Trophoblast cell (in vitro differentiated cells and primary cell): ENCODE data around the gene PKIG.

Experiments
- DNase-seq, 2 donors: peaks; one replicate each; pipeline ENCODE4 v3.0.0-alpha.2; 2016
- H2AFZ ChIP-seq: 2 replicates; pipeline ENCODE4 v1.6.1; 2013; ENCODE audit warnings: low read length, moderate library complexity, mild to moderate bottlenecking; ENCODE audit not compliant: insufficient read depth, poor library complexity
- H2AK5ac ChIP-seq: 2 replicates; pipeline ENCODE4 v1.6.1; 2013; ENCODE audit warnings: mild to moderate bottlenecking, low read length
- H2BK120ac ChIP-seq: 2 replicates; pipeline ENCODE4 v1.6.1; 2013; ENCODE audit warnings: low read length, mild to moderate bottlenecking, moderate library complexity; ENCODE audit not compliant: insufficient read depth, poor library complexity
- H2BK12ac ChIP-seq: 2 replicates; pipeline ENCODE4 v1.6.1; 2013; ENCODE audit warnings: mild to moderate bottlenecking, low read length, moderate library complexity
- H2BK5ac ChIP-seq: 2 replicates; pipeline ENCODE4 v1.6.1; 2013; ENCODE audit warnings: low read length, low read depth, moderate library complexity, mild to moderate bottlenecking; ENCODE audit not compliant: poor library complexity
- H3K14ac ChIP-seq: 2 replicates; pipeline ENCODE4 v1.6.1; 2013; ENCODE audit warnings: mild to moderate bottlenecking, low read length
- H3K18ac ChIP-seq: 2 replicates; pipeline ENCODE4 v1.6.1; 2013; ENCODE audit warnings: mild to moderate bottlenecking, low read length
- H3K23ac ChIP-seq: 2 replicates; pipeline ENCODE4 v1.6.1; 2013; ENCODE audit warnings: low read length
- H3K27ac ChIP-seq: 2 replicates; pipeline ENCODE4 v1.5.1; 2013; ENCODE audit warnings: low read depth, mild to moderate bottlenecking, inconsistent platforms, low read length, moderate library complexity
- H3K27me3 ChIP-seq: 2 replicates; pipeline ENCODE4 v1.6.1; 2013; ENCODE audit warnings: inconsistent platforms, mild to moderate bottlenecking, low read length, moderate library complexity; ENCODE audit not compliant: insufficient read depth
- H3K36me3 ChIP-seq, 2 experiments: 1 replicate in 1 of 2; 2 replicates in 1 of 2; pipeline ENCODE4 v1.6.1; 2013; ENCODE audit warnings: low read length in 2 of 2, mild to moderate bottlenecking in 2 of 2, moderate library complexity in 1 of 2; ENCODE audit not compliant: insufficient read depth in 2 of 2, control insufficient read depth in 1 of 2
- H3K4ac ChIP-seq: 2 replicates; pipeline ENCODE4 v1.6.1; 2013; ENCODE audit warnings: low read depth, mild to moderate bottlenecking, low read length, moderate library complexity
- H3K4me1 ChIP-seq, 2 experiments: 1 replicate in 1 of 2; 2 replicates in 1 of 2; pipeline ENCODE4 v1.6.1; 2013; ENCODE audit warnings: low read length in 2 of 2, mild to moderate bottlenecking in 2 of 2, moderate library complexity in 1 of 2; ENCODE audit not compliant: insufficient read depth in 2 of 2, control insufficient read depth in 1 of 2
- H3K4me2 ChIP-seq: 2 replicates; pipeline ENCODE4 v1.6.1; 2013; ENCODE audit warnings: inconsistent platforms, mild to moderate bottlenecking, low read length, moderate library complexity
- H3K4me3 ChIP-seq: 2 replicates; pipeline ENCODE4 v1.5.1; 2013; ENCODE audit warnings: mild to moderate bottlenecking, low read depth, low read length, inconsistent platforms
- H3K79me1 ChIP-seq: one replicate; pipeline ENCODE4 v1.6.1; 2013; ENCODE audit warnings: low read length
- H3K79me2 ChIP-seq: 2 replicates; pipeline ENCODE4 v1.6.1; 2013; ENCODE audit warnings: low read length, mild to moderate bottlenecking; ENCODE audit not compliant: control insufficient read depth, insufficient read depth, poor library complexity
- H3K9ac ChIP-seq: 2 replicates; pipeline ENCODE4 v1.6.1; 2013; ENCODE audit warnings: mild to moderate bottlenecking, low read length
- H3K9me3 ChIP-seq: 2 replicates; pipeline ENCODE4 v1.6.1; 2013; ENCODE audit warnings: low read depth, mild to moderate bottlenecking, control low read depth, inconsistent platforms, low read length; ENCODE audit not compliant: insufficient read depth
- H4K12ac ChIP-seq: 2 replicates; pipeline ENCODE4 v1.6.1; 2013; ENCODE audit warnings: low read depth, mild to moderate bottlenecking, low read length, moderate library complexity
- H4K8ac ChIP-seq: 2 replicates; pipeline ENCODE4 v1.6.1; 2013; ENCODE audit warnings: low read depth, mild to moderate bottlenecking, low read length, moderate library complexity
- H4K91ac ChIP-seq: one replicate; pipeline ENCODE4 v1.6.1; 2013; ENCODE audit warnings: low read depth, mild to moderate bottlenecking, low read length, moderate library complexity
- WGBS: extraction: QIAGEN DNeasy Blood & Tissue Kit; methylation state at CpG from one replicate; pipeline ENCODE4 v1.1.7; 2013; ENCODE audit warnings: missing lambda C conversion rate; ENCODE audit not compliant: insufficient read length, insufficient coverage; ENCODE audit errors: extremely low coverage; 5-methylcytosine and 5-hydroxymethylcytosine counted together

The PKIG gene

DNA sequence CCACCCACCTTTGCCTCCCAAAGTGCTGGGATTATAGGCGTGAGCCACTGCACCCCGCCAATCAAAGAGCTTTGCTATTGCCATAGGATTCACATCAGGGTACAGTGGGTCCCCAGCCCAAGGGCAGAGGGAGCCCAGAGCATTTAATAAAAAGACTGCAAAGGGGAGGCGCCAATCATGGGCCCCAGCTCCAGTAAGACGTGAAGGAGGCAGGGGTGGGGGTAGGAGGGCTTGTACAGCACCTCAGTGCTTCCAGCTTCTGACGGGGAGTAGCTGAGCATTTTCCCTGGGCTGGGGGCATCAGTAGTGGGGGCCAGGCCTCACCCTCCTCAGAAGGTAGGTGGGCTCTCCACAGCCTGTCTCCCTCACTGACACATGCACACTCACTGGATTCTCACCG lies 67.6 kb downstream of the PKIG start:
- Histone ChIP-seq H3K4me2 (no peak overlapping the region), H3K27ac (no peak overlapping the region), H2AK5ac (no peak overlapping the region), H3K4me1 (peaks cover 10 to 11% of the 10 kb centered on the region in 2 experiments), H3K79me1 (peaks cover 18% of the 10 kb centered on the region), H3K14ac (no peak overlapping the region), H3K27me3 (no peaks in the 10 kb centered on the region), H3K36me3 (no peaks in the 10 kb centered on the region), H2AFZ (no peak overlapping the region), H2BK12ac (no peak overlapping the region), H3K9me3 (no peaks in the 10 kb centered on the region), H3K23ac (no peak overlapping the region), H3K18ac (no peak overlapping the region), H3K9ac (no peak overlapping the region), H3K79me2 (peaks cover 9% of the 10 kb centered on the region), H4K8ac (no peak overlapping the region), H2BK120ac (no peak overlapping the region), H4K12ac (no peak overlapping the region), H2BK5ac (no peak overlapping the region), H4K91ac (no peak overlapping the region), H3K4me3 (no peak overlapping the region), H3K4ac (no peak overlapping the region)
- no CpG with 5 or more reads among the region's 6 CpGs for WGBS
- DNase-seq, result no peak

DNA sequence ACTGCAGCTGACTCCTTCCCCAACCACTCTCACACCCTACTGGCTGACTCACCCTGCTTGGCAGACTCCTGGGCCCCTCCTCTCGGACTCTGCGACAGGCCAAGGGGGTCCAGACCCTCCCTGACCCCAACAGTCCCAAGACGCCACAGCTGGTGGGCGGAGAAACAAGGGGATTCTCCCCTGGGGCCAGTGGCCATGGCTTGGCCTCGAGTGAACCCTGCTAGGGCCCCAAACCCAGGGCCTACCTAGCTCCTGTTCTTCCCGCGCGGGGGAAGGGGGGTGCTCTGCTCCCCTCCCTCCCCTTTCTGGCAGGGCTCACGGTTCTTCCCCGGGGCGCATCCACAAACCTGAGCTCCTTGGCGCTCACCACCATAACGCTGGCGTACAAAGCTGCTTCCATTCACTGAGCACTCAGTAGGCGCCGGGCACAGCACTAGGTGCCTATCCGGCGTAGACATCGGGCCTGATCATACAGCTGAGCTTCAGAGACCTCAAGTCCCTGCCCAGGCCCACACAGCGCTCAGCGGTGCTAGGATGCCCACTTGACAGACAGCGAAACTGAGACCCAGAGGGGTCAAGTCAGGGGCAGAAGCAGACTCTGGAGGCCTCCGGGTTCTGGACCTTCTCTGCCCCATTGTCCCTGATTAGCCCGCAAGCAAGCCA lies 68.5 kb downstream of the PKIG start:
- no CpG with 5 or more reads among the region's 24 CpGs for WGBS
- Histone ChIP-seq H3K4me2 (peak overlapping the region; percentile 75), H2AFZ (peak overlapping the region; percentile 86), H3K79me1 (peaks cover 17% of the 10 kb centered on the region), H2BK120ac (peak overlapping the region; percentile 5), H4K91ac (peak overlapping the region; percentile 25), H3K14ac (peak overlapping the region; percentile 76), H3K18ac (peak overlapping the region; percentile 23), H2AK5ac (peak overlapping the region; percentile 69), H3K36me3 (no peaks in the 10 kb centered on the region), H3K4ac (peak overlapping the region; percentile 34), H3K9ac (no peak overlapping the region), H3K9me3 (no peaks in the 10 kb centered on the region), H3K4me1 (peaks cover 9 to 11% of the 10 kb centered on the region in 2 experiments), H3K27me3 (no peaks in the 10 kb centered on the region), H3K79me2 (peaks cover 9% of the 10 kb centered on the region), H3K23ac (no peak overlapping the region), H3K4me3 (peak overlapping the region; percentile 61), H2BK5ac (peak overlapping the region; percentile 51), H4K8ac (peak overlapping the region; percentile 85), H3K27ac (no peak overlapping the region), H4K12ac (peak overlapping the region; percentile 13), H2BK12ac (peak overlapping the region; percentile 4)
- no peak for DNase-seq

DNA sequence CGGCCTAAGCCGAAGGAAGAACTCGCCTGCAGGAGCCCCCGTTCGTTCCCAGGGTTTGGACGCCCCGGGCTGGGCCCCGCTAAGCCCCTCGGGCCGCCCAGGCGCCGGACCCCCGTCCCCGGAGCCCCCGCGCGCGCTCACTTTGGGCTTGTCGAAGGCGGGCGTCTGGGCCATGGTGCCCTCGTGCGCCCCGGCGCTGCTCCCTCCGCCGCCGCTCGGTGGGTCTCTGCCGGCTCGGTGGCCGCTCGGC lies 69.0 kb downstream of the PKIG start:
- Histone ChIP-seq H4K8ac (peak overlapping the region; percentile 85), H4K12ac (peak overlapping the region; percentile 13), H2BK12ac (no peak overlapping the region), H3K9me3 (no peaks in the 10 kb centered on the region), H4K91ac (peak overlapping the region; percentile 81), H3K4me1 (peaks cover 5 to 11% of the 10 kb centered on the region in 2 experiments), H3K79me1 (peaks cover 15% of the 10 kb centered on the region), H3K9ac (no peak overlapping the region), H3K79me2 (peaks cover 9% of the 10 kb centered on the region), H3K23ac (no peak overlapping the region), H3K4me2 (peak overlapping the region; percentile 75), H3K36me3 (no peaks in the 10 kb centered on the region), H2AFZ (peak overlapping the region; percentile 86), H3K18ac (peak overlapping the region; percentile 23), H3K4me3 (peak overlapping the region; percentile 61), H2BK5ac (peak overlapping the region; percentile 47), H3K27ac (no peak overlapping the region), H3K4ac (peak overlapping the region; percentile 65), H2AK5ac (no peak overlapping the region), H2BK120ac (peak overlapping the region; percentile 5), H3K14ac (peak overlapping the region; percentile 76), H3K27me3 (no peaks in the 10 kb centered on the region)
- no peak for DNase-seq
- WGBS, result no CpG with 5 or more reads among the region's 33 CpGs

DNA sequence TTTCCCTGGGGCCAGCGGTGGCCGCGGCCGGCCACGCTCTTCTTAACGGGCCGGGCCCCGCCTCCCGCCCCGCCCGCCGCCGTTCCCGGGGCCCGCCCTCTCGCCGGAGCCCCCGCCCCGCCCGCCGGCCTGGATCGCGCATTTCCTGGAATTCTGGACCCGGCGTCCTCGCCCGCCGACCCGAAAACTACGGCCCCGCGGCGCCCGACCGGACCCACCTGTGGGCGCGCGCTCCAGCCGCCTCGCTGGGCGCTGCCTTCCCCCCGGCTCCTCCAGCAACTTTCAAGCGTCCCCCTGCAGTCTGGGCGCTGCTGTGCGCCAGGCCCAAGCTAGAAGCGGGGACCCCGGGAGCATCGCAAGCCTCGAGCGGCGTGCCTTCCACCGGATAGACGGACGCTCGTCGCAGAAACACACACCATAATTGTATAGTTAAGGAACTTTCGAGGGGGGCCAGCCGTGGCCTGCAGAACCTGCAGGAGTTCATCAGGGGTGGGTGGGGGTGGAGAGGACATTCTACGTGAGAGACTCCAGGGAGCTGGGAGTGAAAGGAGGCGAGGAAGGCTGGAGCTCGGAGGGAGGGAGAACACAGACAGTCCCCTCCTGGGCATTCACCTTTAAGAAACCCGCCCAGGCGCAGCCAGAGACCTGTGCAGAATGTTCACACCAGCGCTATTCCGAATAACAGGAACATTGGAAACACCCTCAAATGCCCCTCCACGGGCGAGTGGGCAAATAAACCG lies 69.5 kb downstream of the PKIG start, which contains the start of gene ADA:
TSS of gene ADA (minus strand) at position 16 of the 740 bp plus-strand sequence. CDS start 92 bp downstream, outside the sequence.
- H3K4me1 ChIP-seq, result peaks cover 5 to 7% of the 10 kb centered on the region in 2 experiments
- H3K36me3 ChIP-seq, result no peaks in the 10 kb centered on the region
- H3K27ac ChIP-seq, result peak within 1 kb of the TSS; percentile 35
- peak within 1 kb of the TSS; percentile 89 for H2AFZ ChIP-seq
- H2AK5ac ChIP-seq, result peak within 1 kb of the TSS; percentile 69
- no peaks in the 10 kb centered on the region for H3K9me3 ChIP-seq
- peak; percentile 66 for DNase-seq
- H3K4me3 ChIP-seq, result peak within 1 kb of the TSS; percentile 82
- H3K4ac ChIP-seq, result peak within 1 kb of the TSS; percentile 65
- peak within 1 kb of the TSS; percentile 64 for H3K9ac ChIP-seq
- peak within 1 kb of the TSS; percentile 98 for H3K18ac ChIP-seq
- H2BK5ac ChIP-seq, result peak within 1 kb of the TSS; percentile 87
- peaks cover 9% of the 10 kb centered on the region for H3K79me2 ChIP-seq
- WGBS, result no CpG with 5 or more reads among the region's 68 CpGs
- H3K14ac ChIP-seq, result peak within 1 kb of the TSS; percentile 93
- no peak within 1 kb of the TSS for H3K23ac ChIP-seq
- H3K4me2 ChIP-seq, result peak within 1 kb of the TSS; percentile 97
- peak within 1 kb of the TSS; percentile 4 for H2BK12ac ChIP-seq
- no peaks in the 10 kb centered on the region for H3K27me3 ChIP-seq
- peaks cover 13% of the 10 kb centered on the region for H3K79me1 ChIP-seq
- H4K91ac ChIP-seq, result peak within 1 kb of the TSS; percentile 82
- H4K8ac ChIP-seq, result peak within 1 kb of the TSS; percentile 95
- H2BK120ac ChIP-seq, result peak within 1 kb of the TSS; percentile 70
- H4K12ac ChIP-seq, result peak within 1 kb of the TSS; percentile 86
